Measurements from ENCODE around the gene ATG9A. TPM values are rescaled to one million over a fixed set of nuclear protein-coding genes. Genes with fewer than 3 reads are reported as not detected.

Gene ATG9A
- total and polyA plus RNA-seq, 7 donors = 7.6 to 40.6 (median 29.6) TPM

DNA sequence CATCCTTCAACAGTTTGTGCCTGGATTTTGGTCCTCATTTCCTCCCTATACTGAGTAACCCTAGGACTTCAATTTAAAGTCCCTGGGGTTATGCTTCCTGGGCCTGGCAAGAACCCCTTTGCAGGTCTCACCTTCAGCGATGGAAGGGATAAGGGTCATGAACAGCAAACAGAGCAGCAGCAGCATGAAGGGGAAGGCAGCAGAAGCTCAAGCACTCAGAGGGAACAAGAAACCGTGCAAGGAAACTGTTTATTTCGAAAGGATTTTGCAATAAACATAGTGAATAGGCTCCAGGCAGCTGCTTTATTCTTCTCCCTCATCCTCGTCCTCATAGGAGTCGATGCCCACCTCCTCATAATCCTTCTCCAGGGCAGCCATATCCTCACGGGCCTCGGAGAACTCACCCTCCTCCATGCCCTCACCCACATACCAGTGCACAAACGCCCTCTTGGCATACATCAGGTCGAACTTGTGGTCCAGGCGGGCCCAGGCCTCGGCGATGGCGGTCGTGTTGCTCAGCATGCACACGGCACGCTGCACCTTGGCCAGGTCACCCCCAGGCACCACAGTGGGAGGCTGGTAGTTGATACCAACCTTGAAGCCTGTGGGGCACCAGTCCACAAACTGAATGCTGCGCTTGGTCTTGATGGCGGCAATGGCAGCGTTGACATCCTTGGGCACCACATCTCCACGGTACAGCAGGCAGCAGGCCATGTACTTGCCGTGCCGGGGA is 20.8 kb upstream of the ATG9A start:
- TF ChIP-seq POLR2AphosphoS5 (IDR thresholded peaks at IDR 0.05) = no peak
- no peak for TF ChIP-seq EP300 (IDR thresholded peaks at IDR 0.05)
- TF ChIP-seq, protein P1, sequence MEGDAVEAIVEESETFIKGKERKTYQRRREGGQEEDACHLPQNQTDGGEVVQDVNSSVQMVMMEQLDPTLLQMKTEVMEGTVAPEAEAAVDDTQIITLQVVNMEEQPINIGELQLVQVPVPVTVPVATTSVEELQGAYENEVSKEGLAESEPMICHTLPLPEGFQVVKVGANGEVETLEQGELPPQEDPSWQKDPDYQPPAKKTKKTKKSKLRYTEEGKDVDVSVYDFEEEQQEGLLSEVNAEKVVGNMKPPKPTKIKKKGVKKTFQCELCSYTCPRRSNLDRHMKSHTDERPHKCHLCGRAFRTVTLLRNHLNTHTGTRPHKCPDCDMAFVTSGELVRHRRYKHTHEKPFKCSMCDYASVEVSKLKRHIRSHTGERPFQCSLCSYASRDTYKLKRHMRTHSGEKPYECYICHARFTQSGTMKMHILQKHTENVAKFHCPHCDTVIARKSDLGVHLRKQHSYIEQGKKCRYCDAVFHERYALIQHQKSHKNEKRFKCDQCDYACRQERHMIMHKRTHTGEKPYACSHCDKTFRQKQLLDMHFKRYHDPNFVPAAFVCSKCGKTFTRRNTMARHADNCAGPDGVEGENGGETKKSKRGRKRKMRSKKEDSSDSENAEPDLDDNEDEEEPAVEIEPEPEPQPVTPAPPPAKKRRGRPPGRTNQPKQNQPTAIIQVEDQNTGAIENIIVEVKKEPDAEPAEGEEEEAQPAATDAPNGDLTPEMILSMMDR (IDR thresholded peaks at IDR 0.05) = no peak
- no peak for TF ChIP-seq POLR2A (IDR thresholded peaks at IDR 0.05)
- H3K9me3 ChIP-seq = no peaks in the 10 kb centered on the region
- intact Hi-C loops (cut with DNase I) = loop anchor here (5.0 kb wide), 1 partner anchor 33 kb away; the partner anchor contains the start of gene ABCB6
- H3K36me3 ChIP-seq = peaks cover 0 to 40% (median 8%) of the 10 kb centered on the region in 4 donors
- H3K4me1 ChIP-seq = peaks cover 0 to 73% (median 69%) of the 10 kb centered on the region in 4 donors
- no peak for DNase-seq
- H3K4me3 ChIP-seq = no peak overlapping the region
- no peaks in the 10 kb centered on the region for H3K27me3 ChIP-seq
- H3K27ac ChIP-seq = peak overlapping the region; percentile 79 to 87 (median 82)
- 48 to 75% methylated on average over 22 of the region's 22 CpGs for WGBS, 2 donors

DNA sequence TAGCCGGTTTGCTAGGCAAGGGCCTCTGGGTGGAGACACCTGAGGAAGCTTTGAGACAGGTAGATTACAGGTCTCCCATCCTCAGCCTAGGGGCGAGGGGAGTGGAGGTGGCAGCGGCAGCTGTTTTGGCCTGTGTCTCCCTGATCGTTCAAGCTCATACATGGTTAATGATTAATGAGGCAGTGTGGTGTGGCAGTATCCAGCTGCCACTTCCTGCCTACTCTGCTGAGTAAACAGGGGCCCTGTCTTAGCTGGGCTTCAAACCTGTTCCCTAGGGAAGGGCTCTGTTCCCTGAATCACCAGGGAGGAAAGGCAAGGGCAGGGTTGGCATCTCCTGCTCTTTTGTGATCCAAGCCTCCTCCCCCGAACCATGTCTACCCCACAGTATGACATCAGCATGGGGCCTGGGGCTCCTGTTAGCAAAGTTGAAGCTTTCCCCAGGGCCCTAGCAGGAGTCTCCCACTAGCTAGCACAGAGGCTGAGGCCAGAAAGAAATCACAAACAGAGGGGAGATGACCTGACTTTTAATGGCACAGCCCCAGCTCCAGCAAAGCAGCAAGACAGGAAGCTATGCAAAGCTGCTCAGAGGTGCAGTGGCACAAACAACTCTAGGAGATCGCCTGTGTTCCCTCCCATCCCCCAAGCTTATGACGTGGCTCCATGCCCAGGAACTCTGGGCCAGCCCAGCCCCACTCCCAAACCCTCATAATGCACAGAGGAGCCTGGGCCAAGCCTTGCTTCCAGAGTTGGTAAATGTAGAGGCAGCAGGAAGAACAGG is 20.0 kb upstream of the ATG9A start:
- 4 to 9% methylated on average over 7 of the region's 7 CpGs for WGBS, 2 donors
- DNase-seq = peak; percentile 91
- H3K4me3 ChIP-seq = no peak overlapping the region
- no peaks in the 10 kb centered on the region for H3K27me3 ChIP-seq
- intact Hi-C loops (cut with DNase I) = no loop called here
- peaks cover 0 to 74% (median 72%) of the 10 kb centered on the region in 4 donors for H3K4me1 ChIP-seq
- TF ChIP-seq POLR2A (IDR thresholded peaks at IDR 0.05) (no peak), POLR2AphosphoS5 (IDR thresholded peaks at IDR 0.05) (peak; percentile 51 to 76 (median 68))
- H3K36me3 ChIP-seq = peaks cover 0 to 40% (median 8%) of the 10 kb centered on the region in 4 donors
- no peaks in the 10 kb centered on the region for H3K9me3 ChIP-seq
- peak overlapping the region; percentile 79 to 87 (median 82) for H3K27ac ChIP-seq

DNA sequence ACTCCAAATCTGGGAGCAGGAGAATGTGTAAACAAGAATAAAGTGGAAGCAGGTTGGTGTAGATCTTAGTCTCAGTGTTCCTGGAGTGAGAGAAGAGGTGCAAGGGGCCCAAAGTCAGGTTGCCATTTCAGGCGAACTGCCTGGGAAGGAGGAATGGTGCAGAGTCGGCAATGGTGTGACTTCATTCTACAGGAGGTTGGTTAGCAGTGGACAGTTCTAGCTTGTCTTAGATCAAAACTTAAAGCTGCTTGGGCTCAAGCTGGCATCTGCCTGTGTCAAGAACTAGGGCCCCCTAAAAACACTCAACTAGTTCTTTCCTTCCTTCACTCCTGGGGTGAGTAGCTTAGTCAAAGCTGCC is 19.4 kb upstream of the ATG9A start:
- Histone ChIP-seq H3K4me3 (no peak overlapping the region), H3K4me1 (peaks cover 0 to 72% (median 69%) of the 10 kb centered on the region in 4 donors), H3K36me3 (peaks cover 0 to 40% (median 8%) of the 10 kb centered on the region in 4 donors), H3K27me3 (no peaks in the 10 kb centered on the region), H3K9me3 (no peaks in the 10 kb centered on the region), H3K27ac (peak overlapping the region; percentile 79 to 87 (median 82))
- TF ChIP-seq POLR2AphosphoS5 (IDR thresholded peaks at IDR 0.05) = no peak
- TF ChIP-seq, protein P1 (IDR thresholded peaks at IDR 0.05) = no peak
- TF ChIP-seq POLR2A (IDR thresholded peaks at IDR 0.05) = no peak
- no peak for TF ChIP-seq EP300 (IDR thresholded peaks at IDR 0.05)
- no peak for DNase-seq
- WGBS, 2 donors = 23 to 63% methylated on average over 2 of the region's 2 CpGs
- intact Hi-C loops (cut with DNase I) = no loop called here

DNA sequence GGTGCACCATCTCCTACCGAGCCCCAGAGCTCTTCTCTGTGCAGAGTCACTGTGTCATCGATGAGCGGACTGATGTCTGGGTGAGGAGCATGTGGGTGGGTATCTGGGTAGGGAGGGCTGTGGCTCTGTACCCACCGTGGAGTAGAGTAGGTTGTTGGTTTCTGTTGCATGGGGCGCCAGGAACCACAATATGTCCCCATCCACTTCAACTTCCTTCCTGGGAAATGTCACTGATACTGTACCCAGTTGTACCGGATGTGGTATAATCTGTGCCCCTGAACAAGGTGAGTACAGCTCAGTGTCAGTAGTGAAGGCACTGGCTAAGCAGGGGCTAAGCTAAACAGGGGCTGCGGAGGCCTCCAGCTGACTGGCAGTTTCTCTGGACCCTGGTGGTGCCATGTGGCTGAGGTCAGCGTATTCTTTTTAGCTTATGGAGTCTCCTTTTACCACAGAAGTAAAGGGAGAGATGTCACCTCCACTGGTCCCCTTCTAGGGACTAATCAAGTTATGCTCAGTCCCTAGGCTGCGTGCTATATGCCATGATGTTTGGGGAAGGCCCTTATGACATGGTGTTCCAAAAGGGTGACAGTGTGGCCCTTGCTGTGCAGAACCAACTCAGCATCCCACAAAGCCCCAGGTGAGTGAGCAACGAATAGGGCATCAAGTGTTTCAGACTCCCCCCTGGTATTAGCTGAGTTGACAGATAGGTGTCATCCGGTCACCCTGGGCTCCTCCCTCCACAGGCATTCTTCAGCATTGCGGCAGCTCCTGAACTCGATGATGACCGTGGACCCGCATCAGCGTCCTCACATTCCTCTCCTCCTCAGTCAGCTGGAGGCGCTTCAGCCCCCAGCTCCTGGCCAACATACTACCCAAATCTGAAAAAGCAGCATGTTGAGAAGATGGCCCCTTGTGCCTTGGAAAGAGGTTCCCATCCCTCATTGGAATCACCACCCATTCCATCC is 18.5 kb upstream of the ATG9A start:
- intact Hi-C loops (cut with DNase I) = no loop called here
- no peak for DNase-seq
- Histone ChIP-seq H3K36me3 (peaks cover 0 to 40% (median 8%) of the 10 kb centered on the region in 4 donors), H3K4me3 (no peak overlapping the region), H3K27me3 (no peaks in the 10 kb centered on the region), H3K9me3 (no peaks in the 10 kb centered on the region), H3K4me1 (peaks cover 0 to 67% (median 65%) of the 10 kb centered on the region in 4 donors), H3K27ac (peak overlapping the region; percentile 79 to 87 (median 82))
- TF ChIP-seq, protein P1 (IDR thresholded peaks at IDR 0.05) = no peak
- 72 to 86% methylated on average over 17 of the region's 17 CpGs for WGBS, 2 donors

All from sigmoid colon (tissue), 7 donors.